ENCODE measurements around the gene NDUFS7.

DNA sequence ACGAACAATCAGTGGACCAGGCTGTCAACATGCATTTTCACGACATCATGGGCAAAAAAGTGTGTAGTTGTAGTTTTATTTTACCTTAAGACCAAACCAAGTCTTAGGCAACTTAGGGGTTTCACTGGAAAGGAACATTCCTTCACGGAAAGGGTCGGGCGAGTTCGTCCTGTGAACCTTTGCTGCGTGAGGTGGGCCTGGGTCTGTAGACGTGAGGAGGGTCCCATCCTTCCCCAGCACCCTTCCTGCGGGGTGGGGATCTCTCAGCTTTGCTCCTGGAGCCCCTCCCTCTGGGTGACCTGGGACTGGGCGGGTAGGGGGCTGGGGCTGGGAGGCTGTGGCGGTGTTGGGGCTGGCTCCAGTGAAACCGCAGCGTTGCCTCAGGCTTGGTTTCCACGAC, 42.2 kb downstream of the NDUFS7 start:
- TF ChIP-seq TAF1 (IDR thresholded peaks at IDR 0.05; ENCODE audit: low read depth) (no peak), YY1 (IDR thresholded peaks at IDR 0.05; ENCODE audit: low read depth) (no peak), FOXM1 (IDR thresholded peaks at IDR 0.05; ENCODE audit: borderline replicate concordance, low read depth) (no peak), EP300 (IDR thresholded peaks at IDR 0.05; ENCODE audit: borderline replicate concordance) (no peak), RAD21 (IDR thresholded peaks at IDR 0.05; ENCODE audit: low read depth) (no peak), CEBPB (IDR thresholded peaks at IDR 0.05) (no peak), EGR1 (IDR thresholded peaks at IDR 0.05) (no peak), NFIC (IDR thresholded peaks at IDR 0.05) (no peak), ZBTB7A (IDR thresholded peaks at IDR 0.05; ENCODE audit: low read depth) (no peak), TCF12 (IDR thresholded peaks at IDR 0.05; ENCODE audit: low read depth) (no peak)
- TF ChIP-seq, protein P1, sequence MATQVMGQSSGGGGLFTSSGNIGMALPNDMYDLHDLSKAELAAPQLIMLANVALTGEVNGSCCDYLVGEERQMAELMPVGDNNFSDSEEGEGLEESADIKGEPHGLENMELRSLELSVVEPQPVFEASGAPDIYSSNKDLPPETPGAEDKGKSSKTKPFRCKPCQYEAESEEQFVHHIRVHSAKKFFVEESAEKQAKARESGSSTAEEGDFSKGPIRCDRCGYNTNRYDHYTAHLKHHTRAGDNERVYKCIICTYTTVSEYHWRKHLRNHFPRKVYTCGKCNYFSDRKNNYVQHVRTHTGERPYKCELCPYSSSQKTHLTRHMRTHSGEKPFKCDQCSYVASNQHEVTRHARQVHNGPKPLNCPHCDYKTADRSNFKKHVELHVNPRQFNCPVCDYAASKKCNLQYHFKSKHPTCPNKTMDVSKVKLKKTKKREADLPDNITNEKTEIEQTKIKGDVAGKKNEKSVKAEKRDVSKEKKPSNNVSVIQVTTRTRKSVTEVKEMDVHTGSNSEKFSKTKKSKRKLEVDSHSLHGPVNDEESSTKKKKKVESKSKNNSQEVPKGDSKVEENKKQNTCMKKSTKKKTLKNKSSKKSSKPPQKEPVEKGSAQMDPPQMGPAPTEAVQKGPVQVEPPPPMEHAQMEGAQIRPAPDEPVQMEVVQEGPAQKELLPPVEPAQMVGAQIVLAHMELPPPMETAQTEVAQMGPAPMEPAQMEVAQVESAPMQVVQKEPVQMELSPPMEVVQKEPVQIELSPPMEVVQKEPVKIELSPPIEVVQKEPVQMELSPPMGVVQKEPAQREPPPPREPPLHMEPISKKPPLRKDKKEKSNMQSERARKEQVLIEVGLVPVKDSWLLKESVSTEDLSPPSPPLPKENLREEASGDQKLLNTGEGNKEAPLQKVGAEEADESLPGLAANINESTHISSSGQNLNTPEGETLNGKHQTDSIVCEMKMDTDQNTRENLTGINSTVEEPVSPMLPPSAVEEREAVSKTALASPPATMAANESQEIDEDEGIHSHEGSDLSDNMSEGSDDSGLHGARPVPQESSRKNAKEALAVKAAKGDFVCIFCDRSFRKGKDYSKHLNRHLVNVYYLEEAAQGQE (IDR thresholded peaks at IDR 0.05; ENCODE audit: low read depth) = no peak
- TF ChIP-seq, protein P2, sequence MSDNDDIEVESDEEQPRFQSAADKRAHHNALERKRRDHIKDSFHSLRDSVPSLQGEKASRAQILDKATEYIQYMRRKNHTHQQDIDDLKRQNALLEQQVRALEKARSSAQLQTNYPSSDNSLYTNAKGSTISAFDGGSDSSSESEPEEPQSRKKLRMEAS (IDR thresholded peaks at IDR 0.05) = no peak
